GM13977 (cell line): Measurements from ENCODE around the gene RPL3.

Source experiments
- DNase-seq: peaks from one replicate; pipeline ENCODE4 v3.0.0; 2012; ENCODE audit warnings: low spot score
- in situ Hi-C: fragments of 300-500 bp; cut with MboI; formaldehyde crosslinking; loops from one replicate; pipeline ENCODE4 v1.12.0; 2022; ENCODE audit warnings: low sequenced_read_pairs, low pct_unique_long_range_greater_than_20kb, mixed read lengths, inconsistent platforms; ENCODE audit not compliant: unreplicated experiment
- TF ChIP-seq, protein P1 (sequence below): IDR thresholded peaks from 2 replicates; pipeline ENCODE4 v1.5.1; 2012; ENCODE audit warnings: mild to moderate bottlenecking, control low read depth; ENCODE audit not compliant: insufficient read depth; ENCODE audit errors: extremely low read depth, missing control alignments

Gene RPL3

DNA sequence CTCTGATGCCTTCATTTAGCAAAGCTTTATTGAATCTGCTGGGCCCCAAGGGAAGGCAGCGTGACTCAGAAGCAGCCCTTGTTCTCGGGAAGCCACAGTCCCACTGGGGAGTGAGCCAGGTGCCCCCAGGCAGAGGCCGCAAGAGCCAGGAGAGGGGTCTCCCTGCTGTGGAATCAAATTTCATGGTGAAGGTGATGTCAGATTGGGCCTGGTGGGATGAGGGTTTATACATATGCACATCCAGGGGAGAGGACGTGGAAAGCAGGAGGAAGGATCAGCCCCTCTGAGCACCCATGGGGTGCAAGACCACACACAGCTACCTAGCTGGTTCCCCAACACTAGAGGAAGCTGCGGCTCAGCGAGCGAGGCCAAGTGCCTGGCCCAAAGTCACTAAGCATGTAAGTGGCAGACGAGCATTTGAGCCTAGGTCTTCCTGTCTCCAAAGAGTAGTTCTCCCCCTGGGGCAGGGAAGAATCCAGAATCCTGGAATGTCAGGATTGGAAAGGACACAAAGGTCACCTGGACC is 32.3 kb upstream of the RPL3 start:
- TF ChIP-seq, protein P1, sequence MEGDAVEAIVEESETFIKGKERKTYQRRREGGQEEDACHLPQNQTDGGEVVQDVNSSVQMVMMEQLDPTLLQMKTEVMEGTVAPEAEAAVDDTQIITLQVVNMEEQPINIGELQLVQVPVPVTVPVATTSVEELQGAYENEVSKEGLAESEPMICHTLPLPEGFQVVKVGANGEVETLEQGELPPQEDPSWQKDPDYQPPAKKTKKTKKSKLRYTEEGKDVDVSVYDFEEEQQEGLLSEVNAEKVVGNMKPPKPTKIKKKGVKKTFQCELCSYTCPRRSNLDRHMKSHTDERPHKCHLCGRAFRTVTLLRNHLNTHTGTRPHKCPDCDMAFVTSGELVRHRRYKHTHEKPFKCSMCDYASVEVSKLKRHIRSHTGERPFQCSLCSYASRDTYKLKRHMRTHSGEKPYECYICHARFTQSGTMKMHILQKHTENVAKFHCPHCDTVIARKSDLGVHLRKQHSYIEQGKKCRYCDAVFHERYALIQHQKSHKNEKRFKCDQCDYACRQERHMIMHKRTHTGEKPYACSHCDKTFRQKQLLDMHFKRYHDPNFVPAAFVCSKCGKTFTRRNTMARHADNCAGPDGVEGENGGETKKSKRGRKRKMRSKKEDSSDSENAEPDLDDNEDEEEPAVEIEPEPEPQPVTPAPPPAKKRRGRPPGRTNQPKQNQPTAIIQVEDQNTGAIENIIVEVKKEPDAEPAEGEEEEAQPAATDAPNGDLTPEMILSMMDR, result no peak
- DNase-seq, result peak; percentile 20
- in situ Hi-C loops, result no loop called here

DNA sequence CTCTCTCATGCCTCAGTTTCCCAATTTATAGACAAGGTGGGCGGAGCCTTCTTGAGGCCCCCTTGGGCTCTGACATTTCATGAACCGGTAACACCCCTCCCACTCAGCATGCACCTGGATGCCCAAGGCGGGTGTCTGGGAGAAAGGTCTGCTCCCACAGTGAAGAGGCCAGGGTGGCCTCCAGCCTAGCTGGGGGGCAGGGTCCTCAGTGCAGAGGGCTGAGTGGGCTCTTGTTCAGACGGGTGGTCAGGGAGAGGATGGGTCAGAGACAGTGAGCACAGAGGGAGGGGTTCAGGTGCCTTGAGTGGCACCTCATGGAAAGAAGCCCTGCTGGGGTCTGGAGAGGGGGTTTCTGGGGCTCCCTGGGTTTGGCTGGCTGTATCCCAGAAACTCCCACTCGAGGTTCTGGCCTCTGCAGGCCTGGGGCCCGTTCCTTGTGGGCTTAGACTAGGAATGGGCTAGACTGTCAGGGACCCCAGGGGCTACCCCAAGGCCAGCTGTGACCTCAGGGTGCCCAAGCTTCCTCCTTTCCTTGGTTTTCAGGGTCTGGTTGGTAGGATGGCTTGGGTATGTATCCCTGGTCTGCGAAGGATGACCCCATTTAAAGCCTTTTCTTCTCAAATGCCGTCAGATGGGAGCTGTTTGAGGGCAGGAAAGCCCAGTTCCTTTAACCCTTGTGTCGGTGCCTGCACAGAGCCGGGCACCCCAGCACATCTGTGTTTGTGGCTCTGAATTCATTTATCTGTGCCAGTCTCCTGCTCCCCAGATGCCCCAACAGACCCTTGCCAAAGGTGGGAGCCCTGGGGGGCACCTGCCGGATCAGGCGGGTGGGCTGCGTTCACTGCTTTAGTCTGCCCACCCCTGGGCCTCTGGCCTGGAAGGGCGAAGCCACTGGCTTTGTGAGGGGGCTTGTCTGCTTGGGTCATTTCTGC is 31.6 kb upstream of the RPL3 start:
- peak; percentile 33 for DNase-seq
- in situ Hi-C loops, result no loop called here
- TF ChIP-seq, protein P1, result no peak

DNA sequence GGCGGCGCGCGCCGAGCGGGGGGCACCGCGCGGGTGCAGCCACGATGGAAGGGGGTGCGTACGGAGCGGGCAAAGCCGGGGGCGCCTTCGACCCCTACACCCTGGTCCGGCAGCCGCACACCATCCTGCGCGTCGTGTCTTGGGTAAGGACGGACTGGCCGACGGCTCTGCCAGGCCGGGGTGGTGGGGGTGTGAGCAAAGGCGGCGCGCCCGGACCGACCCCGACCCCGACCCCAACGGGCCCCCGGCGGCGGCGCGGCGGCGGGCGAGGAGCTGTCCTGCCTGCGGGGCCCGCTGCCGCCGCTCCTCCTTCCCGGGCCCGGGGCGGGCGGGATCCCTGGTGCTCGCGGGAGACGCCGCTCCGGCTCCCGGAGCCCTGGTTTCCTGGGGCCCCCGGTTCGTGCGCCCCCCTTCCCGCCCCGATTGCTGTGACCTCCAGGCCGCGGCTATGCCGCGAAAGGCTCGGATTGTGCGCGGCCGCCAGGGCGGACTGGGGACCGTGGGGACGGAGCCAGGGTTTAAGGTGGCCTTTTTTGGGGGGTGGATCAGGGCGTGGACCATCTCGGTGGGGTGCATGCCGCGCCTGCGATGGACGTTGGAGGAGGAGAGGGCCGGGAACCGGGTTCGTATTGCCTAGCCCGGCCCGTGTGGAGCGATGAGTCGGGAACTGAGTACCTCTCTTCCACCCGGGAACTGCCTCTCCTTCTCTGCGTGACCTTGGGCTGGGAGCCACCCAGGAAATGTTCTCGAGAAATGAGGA is 30.7 kb upstream of the RPL3 start, which contains the start of gene SYNGR1:
SYNGR1 (plus strand) TSS at position 25 of the 760 bp plus-strand sequence; CDS start at position 45, 20 bp downstream.
- no peak for DNase-seq
- TF ChIP-seq, protein P1, result no peak
- in situ Hi-C loops, result no loop called here

DNA sequence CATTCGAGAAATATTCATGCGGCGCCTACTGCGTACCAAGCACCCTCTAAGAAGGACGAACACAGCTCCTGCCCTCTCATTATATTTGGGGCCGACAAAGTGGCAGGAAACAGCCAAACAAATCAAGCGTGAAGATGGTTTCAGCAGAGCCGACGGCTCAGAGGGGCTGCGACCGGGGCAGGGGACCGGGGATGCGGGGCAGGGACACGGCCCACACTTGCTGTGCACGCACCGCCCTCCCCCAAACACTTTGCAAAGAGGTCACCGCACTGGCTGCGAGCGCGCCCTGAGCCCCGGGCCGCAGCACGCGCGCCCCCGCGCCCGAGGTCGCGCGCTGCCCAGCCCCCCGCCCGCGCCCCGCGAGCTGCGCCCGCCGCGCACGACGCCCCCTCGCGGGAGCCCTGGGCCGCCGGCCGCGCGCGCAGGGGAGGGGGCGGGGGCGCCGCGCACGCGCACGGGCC is 30.1 kb upstream of the RPL3 start:
- TF ChIP-seq, protein P1, result peak; percentile 23
- DNase-seq, result peak; percentile 79
- in situ Hi-C loops, result no loop called here

DNA sequence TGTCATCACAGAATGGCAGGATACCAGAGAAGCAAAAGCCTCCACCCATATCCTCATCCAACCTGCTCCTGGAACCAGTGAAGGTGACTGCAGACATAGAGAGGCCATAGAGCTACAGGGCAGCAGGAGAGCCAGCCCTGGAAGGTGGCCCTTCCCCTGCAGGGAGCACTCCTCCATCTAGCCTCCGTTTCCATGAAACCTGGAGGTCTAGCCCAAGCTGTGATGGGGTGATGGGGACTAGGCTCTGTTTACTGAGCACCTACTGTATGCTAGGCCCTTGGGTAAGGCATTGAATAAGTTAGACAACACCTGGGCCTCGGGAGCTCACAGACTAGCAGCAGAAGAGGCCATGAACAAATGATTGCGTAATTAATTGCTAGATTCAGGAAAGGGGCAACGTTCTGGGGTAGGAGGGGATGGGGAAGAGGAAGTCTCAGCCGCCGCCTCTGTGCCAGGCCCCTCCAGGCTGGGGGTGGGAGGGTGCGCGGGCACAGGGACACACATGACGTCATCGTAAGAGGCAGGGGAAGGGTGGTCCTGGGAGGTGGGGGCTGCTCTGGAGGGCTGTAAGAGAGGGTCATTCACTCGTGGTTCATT is 29.6 kb upstream of the RPL3 start:
- peak; percentile 28 for DNase-seq
- TF ChIP-seq, protein P1, result no peak
- in situ Hi-C loops, result no loop called here

DNA sequence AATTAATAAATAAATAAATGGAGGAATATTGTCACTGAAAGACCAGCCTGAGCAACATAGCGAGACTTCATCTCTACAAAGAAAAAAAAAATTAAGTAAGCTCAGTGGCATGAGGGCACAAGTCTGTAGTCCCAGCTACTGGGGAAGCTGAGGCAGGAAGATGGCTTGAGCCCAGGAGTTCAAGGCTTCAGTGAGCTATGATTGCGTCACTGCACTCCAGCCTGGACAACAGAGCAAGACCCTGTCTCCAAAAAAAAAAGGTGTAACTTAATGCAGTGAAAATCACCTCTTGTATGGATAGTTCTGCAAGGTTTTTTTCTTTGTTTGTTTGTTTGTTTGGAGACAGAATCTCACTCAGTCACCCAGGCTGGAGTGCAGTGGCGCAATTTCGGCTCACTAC is 25.8 kb upstream of the RPL3 start:
- in situ Hi-C loops, result no loop called here
- TF ChIP-seq, protein P1, result no peak
- DNase-seq, result no peak
